Nephron (organoid): ENCODE results near the gene LPCAT4.
"Not testable (repeated sequence)": the region's sequence is repeated elsewhere in the genome, so short reads cannot be mapped to it uniquely, and the experiment has no call there.

Experiments used
- H3K27ac Mint-ChIP-seq, 3 experiments: 2 replicates each; pipeline ENCODE4 v1.8.0; 2020; ENCODE audit warnings: mixed read lengths in 3 of 3, mild to moderate bottlenecking in 2 of 3, moderate library complexity in 1 of 3
- H3K27me3 Mint-ChIP-seq: 2 replicates; pipeline ENCODE4 v1.8.0; 2021; ENCODE audit warnings: low read depth, mild to moderate bottlenecking, moderate library complexity, mixed read lengths
- H3K36me3 Mint-ChIP-seq: 2 replicates; pipeline ENCODE4 v1.8.0; 2020; ENCODE audit warnings: low read depth, mixed read lengths
- H3K4me1 Mint-ChIP-seq: 2 replicates; pipeline ENCODE4 v1.8.0; 2020; ENCODE audit warnings: mixed read lengths
- H3K4me3 Mint-ChIP-seq, 3 experiments: 2 replicates each; pipeline ENCODE4 v1.8.0; 2020; ENCODE audit warnings: mild to moderate bottlenecking in 3 of 3, mixed read lengths in 3 of 3, moderate library complexity in 2 of 3
- H3K9me3 Mint-ChIP-seq: 2 replicates; pipeline ENCODE4 v1.8.0; 2020; ENCODE audit warnings: mixed read lengths
- TF ChIP-seq, protein P1 (sequence below), 3 experiments: fragments of 200-600 bp; sonication (generic); IDR thresholded peaks; one replicate each; pipeline ENCODE4 v1.5.0; 2021; ENCODE audit warnings: antibody characterized with exemption in 3 of 3; ENCODE audit not compliant: unreplicated experiment in 3 of 3

The LPCAT4 gene

DNA sequence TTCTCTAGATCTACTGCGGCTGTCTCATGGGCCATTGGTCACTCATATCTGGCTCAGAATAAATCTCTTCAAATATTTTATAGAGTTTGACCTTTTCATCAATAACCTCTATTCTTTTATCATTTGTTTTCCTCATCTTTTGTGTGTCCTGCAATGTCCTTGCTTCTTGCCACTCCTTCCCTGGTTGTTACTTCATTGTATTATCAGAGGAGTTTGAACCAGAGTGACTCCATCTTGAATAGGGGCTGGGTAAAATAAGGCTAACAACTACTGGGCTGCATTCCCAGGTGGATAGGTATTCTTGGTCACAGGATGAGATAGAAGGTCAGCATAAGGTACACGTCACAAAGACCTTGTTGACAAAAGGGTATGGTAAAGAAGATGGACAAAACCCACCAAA is 9.9 kb upstream of the LPCAT4 start:
- no peak overlapping the region for H3K4me3 Mint-ChIP-seq
- H3K36me3 Mint-ChIP-seq = peaks cover 4% of the 10 kb centered on the region
- no peaks in the 10 kb centered on the region for H3K4me1 Mint-ChIP-seq
- H3K9me3 Mint-ChIP-seq = no peaks in the 10 kb centered on the region
- H3K27ac Mint-ChIP-seq = no peak overlapping the region
- H3K27me3 Mint-ChIP-seq = no peaks in the 10 kb centered on the region
- TF ChIP-seq, protein P1, sequence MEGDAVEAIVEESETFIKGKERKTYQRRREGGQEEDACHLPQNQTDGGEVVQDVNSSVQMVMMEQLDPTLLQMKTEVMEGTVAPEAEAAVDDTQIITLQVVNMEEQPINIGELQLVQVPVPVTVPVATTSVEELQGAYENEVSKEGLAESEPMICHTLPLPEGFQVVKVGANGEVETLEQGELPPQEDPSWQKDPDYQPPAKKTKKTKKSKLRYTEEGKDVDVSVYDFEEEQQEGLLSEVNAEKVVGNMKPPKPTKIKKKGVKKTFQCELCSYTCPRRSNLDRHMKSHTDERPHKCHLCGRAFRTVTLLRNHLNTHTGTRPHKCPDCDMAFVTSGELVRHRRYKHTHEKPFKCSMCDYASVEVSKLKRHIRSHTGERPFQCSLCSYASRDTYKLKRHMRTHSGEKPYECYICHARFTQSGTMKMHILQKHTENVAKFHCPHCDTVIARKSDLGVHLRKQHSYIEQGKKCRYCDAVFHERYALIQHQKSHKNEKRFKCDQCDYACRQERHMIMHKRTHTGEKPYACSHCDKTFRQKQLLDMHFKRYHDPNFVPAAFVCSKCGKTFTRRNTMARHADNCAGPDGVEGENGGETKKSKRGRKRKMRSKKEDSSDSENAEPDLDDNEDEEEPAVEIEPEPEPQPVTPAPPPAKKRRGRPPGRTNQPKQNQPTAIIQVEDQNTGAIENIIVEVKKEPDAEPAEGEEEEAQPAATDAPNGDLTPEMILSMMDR (IDR thresholded peaks at IDR 0.05; ENCODE audit: unreplicated experiment in 3 of 3) = no peak

DNA sequence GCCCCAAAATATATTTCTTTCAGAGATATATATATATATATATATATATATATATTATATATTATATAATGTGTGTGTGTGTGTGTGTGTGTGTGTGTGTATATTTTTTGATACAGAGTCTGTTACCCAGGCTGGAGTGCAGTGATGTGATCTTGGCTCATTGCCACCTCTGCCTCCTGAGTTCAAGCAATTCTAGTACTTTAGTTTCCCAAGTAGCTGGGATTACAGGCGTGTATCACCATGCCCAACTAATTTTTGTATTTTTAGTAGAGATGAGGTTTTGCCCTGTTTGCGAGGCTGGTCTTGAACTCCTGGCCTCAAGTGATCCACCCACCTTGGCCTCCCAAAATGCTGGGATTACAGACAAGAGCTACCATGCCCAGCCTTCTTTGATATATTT is 8.5 kb upstream of the LPCAT4 start:
- H3K4me3 Mint-ChIP-seq, H3K27ac Mint-ChIP-seq, H3K4me1 Mint-ChIP-seq, H3K36me3 Mint-ChIP-seq, H3K27me3 Mint-ChIP-seq, H3K9me3 Mint-ChIP-seq: not testable (repeated sequence)

DNA sequence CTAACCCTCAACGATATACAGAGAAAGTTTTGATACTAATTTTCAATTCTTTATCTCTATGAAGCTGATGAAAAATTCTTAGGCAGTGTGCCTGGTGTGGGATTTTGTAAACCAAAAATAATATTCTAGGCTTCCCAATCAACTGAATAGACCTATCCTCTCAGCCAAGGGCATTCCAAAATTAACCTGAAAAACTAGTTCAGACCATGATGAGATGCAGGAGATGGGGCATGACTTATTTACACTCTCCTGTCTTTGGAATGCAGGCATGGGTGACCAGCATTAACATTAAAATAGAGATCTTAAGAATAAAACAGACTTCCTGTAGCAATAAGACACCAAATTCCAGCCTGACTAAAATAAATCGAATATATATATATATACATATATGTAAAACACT is 7.8 kb upstream of the LPCAT4 start:
- peaks cover 4% of the 10 kb centered on the region for H3K36me3 Mint-ChIP-seq
- H3K27me3 Mint-ChIP-seq = no peaks in the 10 kb centered on the region
- H3K9me3 Mint-ChIP-seq = no peaks in the 10 kb centered on the region
- H3K27ac Mint-ChIP-seq = no peak overlapping the region
- TF ChIP-seq, protein P1 (IDR thresholded peaks at IDR 0.05; ENCODE audit: unreplicated experiment in 3 of 3) = no peak
- H3K4me1 Mint-ChIP-seq = peaks cover 6% of the 10 kb centered on the region
- H3K4me3 Mint-ChIP-seq = no peak overlapping the region

DNA sequence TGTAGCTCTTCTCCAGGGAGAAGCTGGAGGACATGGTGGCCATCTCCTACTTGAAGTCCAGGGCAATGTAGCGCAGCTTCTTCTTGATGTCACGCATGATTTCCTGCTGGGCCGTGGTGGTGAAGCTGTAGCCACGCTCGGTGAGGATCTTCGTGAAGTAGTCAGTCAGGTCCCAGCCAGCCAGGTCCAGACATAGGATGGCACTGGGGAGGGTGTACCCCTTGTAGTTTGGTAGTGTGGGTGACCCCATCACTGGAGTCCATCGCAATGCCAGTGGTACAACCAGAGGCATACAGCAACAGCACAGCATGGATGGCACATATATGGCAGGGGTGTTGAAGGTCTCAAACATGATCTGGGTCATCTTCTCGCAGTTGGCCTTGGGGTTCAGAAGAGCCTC is 7.0 kb upstream of the LPCAT4 start:
- H3K4me3 Mint-ChIP-seq = no peak overlapping the region
- H3K9me3 Mint-ChIP-seq = no peaks in the 10 kb centered on the region
- no peak overlapping the region for H3K27ac Mint-ChIP-seq
- peaks cover 9% of the 10 kb centered on the region for H3K4me1 Mint-ChIP-seq
- peaks cover 4% of the 10 kb centered on the region for H3K36me3 Mint-ChIP-seq
- TF ChIP-seq, protein P1 (IDR thresholded peaks at IDR 0.05; ENCODE audit: unreplicated experiment in 3 of 3) = no peak
- H3K27me3 Mint-ChIP-seq = no peaks in the 10 kb centered on the region

DNA sequence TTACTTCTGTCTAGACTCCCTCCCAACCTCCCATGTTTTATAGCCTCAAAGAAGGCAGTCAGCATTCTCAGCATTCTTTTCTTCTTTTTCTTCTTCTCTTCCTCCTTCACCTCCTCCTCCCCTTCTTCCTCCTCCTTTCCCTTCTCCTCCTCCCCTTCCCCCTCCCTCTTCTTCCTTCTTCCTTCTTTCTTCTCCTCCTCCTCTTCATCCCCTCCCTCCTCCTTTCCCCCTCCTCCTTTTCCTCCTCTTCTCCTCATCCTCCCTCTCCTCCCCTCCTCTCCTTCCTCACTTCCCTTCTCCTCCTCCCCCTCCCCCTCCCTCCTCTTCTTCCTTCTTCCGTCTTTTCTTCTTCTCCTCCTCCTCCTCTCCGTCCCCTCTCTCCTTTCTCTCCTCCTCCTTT is 3.6 kb upstream of the LPCAT4 start:
- H3K9me3 Mint-ChIP-seq = no peaks in the 10 kb centered on the region

DNA sequence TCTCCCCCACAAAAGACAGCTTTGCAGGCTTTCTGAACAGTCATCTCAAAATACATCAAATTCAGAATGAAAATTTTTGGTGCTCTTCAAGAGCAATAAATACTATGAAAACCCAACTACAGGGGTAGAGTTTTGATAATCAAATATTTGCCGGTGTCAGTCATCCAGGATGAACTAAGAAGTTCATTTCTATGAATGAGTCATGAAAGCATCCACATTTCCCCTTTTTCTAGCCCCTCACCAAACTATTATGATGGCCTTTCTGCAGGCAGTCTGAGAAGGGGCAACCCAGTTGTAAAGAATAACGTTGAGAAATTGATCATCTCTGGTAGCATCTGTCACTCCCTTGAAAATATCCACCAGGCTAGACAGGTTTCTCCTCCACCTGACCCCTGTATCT is 3.1 kb upstream of the LPCAT4 start:
- Mint-ChIP-seq H3K27ac (peak overlapping the region in 1 of 3 experiments; percentile 27), H3K4me1 (peaks cover 25% of the 10 kb centered on the region), H3K36me3 (no peaks in the 10 kb centered on the region), H3K9me3 (no peaks in the 10 kb centered on the region), H3K27me3 (no peaks in the 10 kb centered on the region), H3K4me3 (peak overlapping the region; percentile 33 to 54 (median 45))
- TF ChIP-seq, protein P1 (IDR thresholded peaks at IDR 0.05; ENCODE audit: unreplicated experiment in 3 of 3) = no peak

More for the DNA sequence above, 3.6 kb upstream of the LPCAT4 start:
- no peaks in the 10 kb centered on the region for H3K27me3 Mint-ChIP-seq
- H3K4me3 Mint-ChIP-seq = peak overlapping the region in 2 of 3 experiments; percentile 33 to 45
- peaks cover 21% of the 10 kb centered on the region for H3K4me1 Mint-ChIP-seq
- peak overlapping the region in 1 of 3 experiments; percentile 27 for H3K27ac Mint-ChIP-seq
- TF ChIP-seq, protein P1 (IDR thresholded peaks at IDR 0.05; ENCODE audit: unreplicated experiment in 3 of 3) = no peak
- no peaks in the 10 kb centered on the region for H3K36me3 Mint-ChIP-seq
